ENCODE measurements around the gene C10orf90. TPM values are rescaled to one million over a fixed set of nuclear protein-coding genes. Genes with fewer than 3 reads are reported as not detected.

The C10orf90 gene
- total and polyA plus RNA-seq, 2 of the 8 experiments (the other 6 are each of a cell fraction or from before 2014, with no cell fraction given) = 0.21 TPM; not detected in 1

DNA sequence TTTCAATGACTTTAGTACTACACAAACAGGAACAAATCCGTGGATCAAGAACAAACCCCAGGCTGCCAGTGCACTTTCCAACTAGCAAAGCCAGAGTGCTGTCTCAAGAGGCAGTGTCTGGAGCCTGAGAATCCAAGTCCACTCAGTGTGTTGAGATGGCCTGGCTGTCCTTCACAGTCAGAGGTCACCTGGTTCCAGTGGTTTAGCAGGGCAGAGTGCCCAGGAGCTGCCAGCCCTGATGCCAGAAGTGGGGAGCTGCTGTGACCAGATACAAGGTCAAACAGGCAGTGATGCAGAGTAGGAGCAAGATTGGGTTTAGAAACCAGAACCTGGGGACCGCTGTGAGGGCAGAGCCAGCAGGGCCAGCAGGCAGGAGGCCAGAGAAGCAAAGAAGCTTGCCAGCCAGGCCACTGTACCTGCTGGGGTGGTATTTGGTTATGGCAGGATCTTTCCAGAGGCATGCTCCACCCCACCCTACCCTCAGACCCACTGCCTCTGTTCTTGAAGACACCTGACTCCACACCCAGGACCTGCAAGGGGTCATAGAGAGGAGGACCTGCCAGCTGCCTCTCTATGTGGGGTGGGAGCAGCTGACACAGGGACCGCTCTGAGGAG is 35.6 kb upstream of the C10orf90 start:
- no peak overlapping the region for H2AFZ ChIP-seq (ENCODE audit: low read length)
- H3K4me1 ChIP-seq (replicated peaks in 1 of 4; ENCODE audit: control insufficient read depth in 3 of 4, insufficient read depth in 4 of 4, low read length in 3 of 4) = peaks cover 0 to 3% (median 1%) of the 10 kb centered on the region in 4 experiments; a peak in 2 of 7 replicates
- no peaks in the 10 kb centered on the region for H3K36me3 ChIP-seq (ENCODE audit: control insufficient read depth in 2 of 4, insufficient read depth in 4 of 4, low read length in 3 of 4)
- no peak overlapping the region for H3K4ac ChIP-seq (replicated peaks; ENCODE audit: insufficient read length, low read depth, low read length)
- H3K4me3 ChIP-seq (ENCODE audit: extremely low read depth in 1 of 4, insufficient read depth in 2 of 4, low read depth in 3 of 4, low read length in 4 of 4) = no peak overlapping the region
- H3K9ac ChIP-seq (replicated peaks in 1 of 4; ENCODE audit: extremely low read depth in 1 of 4, low read depth in 3 of 4, low read length in 3 of 4) = no peak overlapping the region
- no peak overlapping the region for H3K56ac ChIP-seq (replicated peaks; ENCODE audit: insufficient read length, low read depth, low read length)
- no peak overlapping the region for H2BK120ac ChIP-seq (replicated peaks; ENCODE audit: low read depth, low read length)
- DNase-seq (ENCODE audit: low read depth in 1 of 2, low spot score in 2 of 2) = no peak
- TF ChIP-seq TBP (IDR thresholded peaks at IDR 0.05; ENCODE audit: low read depth, low read length) (no peak), SP1 (IDR thresholded peaks at IDR 0.05; ENCODE audit: low read depth, low read length) (no peak), ASH2L (IDR thresholded peaks at IDR 0.05; ENCODE audit: low read length) (no peak), EP300 (IDR thresholded peaks at IDR 0.05; ENCODE audit: borderline replicate concordance in 1 of 2, low read depth in 2 of 2, low read length in 2 of 2) (no peak), SRF (IDR thresholded peaks at IDR 0.05; ENCODE audit: low read depth, low read length) (no peak), BACH1 (IDR thresholded peaks at IDR 0.05; ENCODE audit: low read length) (no peak), NANOG (IDR thresholded peaks at IDR 0.05; ENCODE audit: insufficient read depth, low read depth, low read length, poor library complexity, severe bottlenecking) (no peak), ZNF274 (IDR thresholded peaks at IDR 0.05; ENCODE audit: borderline replicate concordance, extremely low read depth, low read length) (no peak), EGR1 (IDR thresholded peaks at IDR 0.05; ENCODE audit: borderline replicate concordance, low read depth, low read length) (no peak), SIN3A (conservative IDR thresholded peaks at IDR 0.05 in 1 of 2, IDR thresholded peaks at IDR 0.05 in 1 of 2; ENCODE audit: low read depth in 1 of 2, low read length in 2 of 2) (no peak), KDM5A (IDR thresholded peaks at IDR 0.05; ENCODE audit: low read length) (no peak)
- no peaks in the 10 kb centered on the region for H3K23me2 ChIP-seq (ENCODE audit: low read depth, low read length)
- no peak overlapping the region for H3K27ac ChIP-seq (ENCODE audit: low read depth, low read length)
- WGBS, 2 experiments (ENCODE audit: extremely low coverage in 1 of 2, insufficient coverage in 1 of 2, insufficient read length in 1 of 2, insufficient replicate concordance in 2 of 2, low coverage in 1 of 2, low lambda C conversion rate in 2 of 2, missing lambda C conversion rate in 1 of 2) = 92% methylated on average over 3 of the region's 3 CpGs; no CpG with 5 or more reads in 1 of the 2 experiments
- H3K79me1 ChIP-seq (ENCODE audit: low read depth, low read length) = no peaks in the 10 kb centered on the region
- H4K91ac ChIP-seq (replicated peaks; ENCODE audit: insufficient read length, low read length) = no peak overlapping the region
- no peak overlapping the region for H3K23ac ChIP-seq (ENCODE audit: insufficient read length)
- H2BK20ac ChIP-seq (ENCODE audit: low read length) = no peak overlapping the region
- POLR2A ChIA-PET (ENCODE audit: partially characterized antibody) = no interaction called here
- H4K8ac ChIP-seq (ENCODE audit: extremely low read depth, insufficient read depth, low read length) = no peak overlapping the region
- H3K4me2 ChIP-seq (ENCODE audit: insufficient read depth in 1 of 2, low read depth in 2 of 2, low read length in 2 of 2) = no peak overlapping the region
- no peak overlapping the region for H2BK12ac ChIP-seq (ENCODE audit: low read depth, low read length)
- no peak overlapping the region for H4K5ac ChIP-seq (ENCODE audit: insufficient read length, low read depth, low read length)
- CTCF ChIA-PET (ENCODE audit: partially characterized antibody) = interaction anchor here (1.4 kb wide), 1 partner anchor 40 kb away, joined by 3 read pairs; no protein-coding TSS in a partner anchor
- no peak overlapping the region for H2BK5ac ChIP-seq (ENCODE audit: low read depth, low read length)
- H2AK5ac ChIP-seq (ENCODE audit: low read depth, low read length) = no peak overlapping the region
- no peak for FAIRE-seq
- H2BK15ac ChIP-seq (ENCODE audit: low read length) = no peak overlapping the region
- H3K9me3 ChIP-seq (ENCODE audit: insufficient read depth in 2 of 2, low read depth in 1 of 2, low read length in 1 of 2) = 0 out of 4 replicates have a peak, but pooled peaks cover 3 to 5% of the 10 kb centered on the region in 2 experiments
- H4K20me1 ChIP-seq (replicated peaks in 1 of 2; ENCODE audit: control insufficient read depth in 1 of 2, insufficient read depth in 2 of 2, low read length in 2 of 2) = no peaks in the 10 kb centered on the region
- no peak overlapping the region for H3K18ac ChIP-seq (ENCODE audit: extremely low read depth, low read length)
- H3K79me2 ChIP-seq (ENCODE audit: control insufficient read depth in 1 of 2, insufficient read depth in 2 of 2, low read length in 2 of 2) = no peaks in the 10 kb centered on the region
- H3K27me3 ChIP-seq (replicated peaks in 1 of 4; ENCODE audit: control insufficient read depth in 3 of 4, extremely low read depth in 1 of 4, insufficient read depth in 3 of 4, low read length in 3 of 4) = no peaks in the 10 kb centered on the region
- H3K14ac ChIP-seq (ENCODE audit: insufficient read length) = no peak overlapping the region

All from H1 (cell line).